Kidney (tissue), 14 donors: ENCODE data around the gene SLC36A2. TPM values are rescaled to one million over a fixed set of nuclear protein-coding genes. Genes with fewer than 3 reads are reported as not detected.

Experiments used
- DNase-seq, 5 donors: peaks; one replicate each; pipeline ENCODE4 v3.0.0-alpha.2; 2013 to 2020
- FAIRE-seq: peaks from 2 replicates; lab custom pipeline; 2012; peaks lifted over from hg19 to GRCh38; lab: Jason Lieb, UNC
- H3K27ac ChIP-seq, 2 donors: one replicate each; pipeline ENCODE4 v1.7.0; 2013; ENCODE audit warnings: low read depth in 2 of 2, low read length in 2 of 2, inconsistent platforms in 1 of 2
- H3K27me3 ChIP-seq: one replicate; pipeline ENCODE4 v1.7.1; 2013; ENCODE audit warnings: low read length, inconsistent platforms; ENCODE audit not compliant: control insufficient read depth, insufficient read depth
- H3K36me3 ChIP-seq, 3 donors: one replicate each; pipeline versions ENCODE4 v1.7.0 to v1.7.1; 2013; ENCODE audit warnings: low read length in 3 of 3, control low read depth in 1 of 3, inconsistent platforms in 1 of 3; ENCODE audit not compliant: insufficient read depth in 3 of 3, control insufficient read depth in 2 of 3
- H3K4me1 ChIP-seq, 3 donors: one replicate each; pipeline versions ENCODE4 v1.7.0 to v1.7.1; 2013; ENCODE audit warnings: low read length in 3 of 3, inconsistent platforms in 1 of 3, low read depth in 1 of 3; ENCODE audit not compliant: control insufficient read depth in 2 of 3, insufficient read depth in 2 of 3
- H3K4me3 ChIP-seq, 3 donors: one replicate each; pipeline versions ENCODE4 v1.7.0 to v1.8.1; 2013; ENCODE audit warnings: low read length in 3 of 3, control low read depth in 1 of 3, inconsistent platforms in 1 of 3
- H3K9ac ChIP-seq, 3 donors: one replicate each; pipeline versions ENCODE4 v1.7.0 to v1.7.1; 2013; ENCODE audit warnings: low read length in 3 of 3, control low read depth in 1 of 3, inconsistent platforms in 1 of 3
- H3K9me3 ChIP-seq, 3 donors: one replicate each; pipeline versions ENCODE4 v1.7.0 to v1.7.1; 2013; ENCODE audit warnings: low read length in 3 of 3, control low read depth in 1 of 3, inconsistent platforms in 1 of 3; ENCODE audit not compliant: control insufficient read depth in 2 of 3, insufficient read depth in 1 of 3
- intact Hi-C: fragments of 100-400 bp; cut with DNase I; formaldehyde crosslinking; loops from one replicate; pipeline ENCODE4 v1.11.1; 2022
- polyA plus RNA-seq: library from polyadenylated mRNA; stranded (reverse); fragments of 350-450 nt; fragmentation: Illumina TruSeq; extraction: RNeasy Lipid Tissue Mini Kit (QIAGEN cat#74804); gene quantifications from one replicate; pipeline ENCODE4 v1.2.3, GENCODE V29; 2014; ENCODE audit warnings: low read depth, low replicate concordance; ENCODE audit not compliant: insufficient read depth
- total RNA-seq: library from RNA; stranded (reverse); fragmentation: NEBNext Ultra II Directional; extraction: Animal tissue kit (Norgen Biotek cat#: 25700); gene quantifications from one replicate; pipeline ENCODE4 v1.2.1, GENCODE V29; 2021
- TF ChIP-seq, protein P1 (sequence below): IDR thresholded peaks from 3 replicates; pipeline ENCODE4 v1.5.1; 2012; ENCODE audit warnings: mild to moderate bottlenecking, moderate library complexity, borderline replicate concordance; ENCODE audit not compliant: insufficient read depth; ENCODE audit errors: extremely low read depth
- donor health status: control.
- donor health status: control.
- donor health status: control.
- donor health status: control.
- donor health status: control.
- donor health status: DM: yes; HTN: yes; CAD: no.
- donor health status: Normal renal cell carcinoma (clear cell type).

SLC36A2 gene
- total and polyA plus RNA-seq, 2 donors from 2014 or later: 1.8 to 46.2 TPM

DNA sequence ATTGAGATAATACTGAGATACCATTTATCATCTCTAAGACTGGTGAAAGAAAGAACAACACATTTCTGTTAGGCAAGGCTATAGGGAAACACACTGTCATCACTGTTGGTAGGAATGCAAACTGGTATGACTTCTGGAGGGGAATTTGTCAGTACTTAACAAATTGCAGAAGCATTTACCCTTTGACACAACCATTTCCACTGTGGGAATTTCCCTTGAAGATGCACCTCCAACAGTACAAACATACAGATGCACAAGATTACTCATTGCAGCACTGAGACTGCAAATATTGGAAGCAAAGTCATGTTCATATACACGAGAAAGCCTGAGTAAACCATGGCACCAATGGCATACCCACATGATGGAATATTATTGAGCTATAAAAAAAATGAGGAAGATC is 76.8 kb downstream of the SLC36A2 start:
- H3K4me3 ChIP-seq: no peak overlapping the region
- intact Hi-C loops: no loop called here
- no peaks in the 10 kb centered on the region for H3K4me1 ChIP-seq
- H3K27me3 ChIP-seq: no peaks in the 10 kb centered on the region
- peaks cover 0 to 12% (median 11%) of the 10 kb centered on the region in 3 donors for H3K36me3 ChIP-seq
- no peaks in the 10 kb centered on the region for H3K9me3 ChIP-seq
- no peak for FAIRE-seq
- no peak overlapping the region for H3K27ac ChIP-seq
- no peak for DNase-seq
- no peak overlapping the region for H3K9ac ChIP-seq
- TF ChIP-seq, protein P1, sequence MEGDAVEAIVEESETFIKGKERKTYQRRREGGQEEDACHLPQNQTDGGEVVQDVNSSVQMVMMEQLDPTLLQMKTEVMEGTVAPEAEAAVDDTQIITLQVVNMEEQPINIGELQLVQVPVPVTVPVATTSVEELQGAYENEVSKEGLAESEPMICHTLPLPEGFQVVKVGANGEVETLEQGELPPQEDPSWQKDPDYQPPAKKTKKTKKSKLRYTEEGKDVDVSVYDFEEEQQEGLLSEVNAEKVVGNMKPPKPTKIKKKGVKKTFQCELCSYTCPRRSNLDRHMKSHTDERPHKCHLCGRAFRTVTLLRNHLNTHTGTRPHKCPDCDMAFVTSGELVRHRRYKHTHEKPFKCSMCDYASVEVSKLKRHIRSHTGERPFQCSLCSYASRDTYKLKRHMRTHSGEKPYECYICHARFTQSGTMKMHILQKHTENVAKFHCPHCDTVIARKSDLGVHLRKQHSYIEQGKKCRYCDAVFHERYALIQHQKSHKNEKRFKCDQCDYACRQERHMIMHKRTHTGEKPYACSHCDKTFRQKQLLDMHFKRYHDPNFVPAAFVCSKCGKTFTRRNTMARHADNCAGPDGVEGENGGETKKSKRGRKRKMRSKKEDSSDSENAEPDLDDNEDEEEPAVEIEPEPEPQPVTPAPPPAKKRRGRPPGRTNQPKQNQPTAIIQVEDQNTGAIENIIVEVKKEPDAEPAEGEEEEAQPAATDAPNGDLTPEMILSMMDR: no peak

DNA sequence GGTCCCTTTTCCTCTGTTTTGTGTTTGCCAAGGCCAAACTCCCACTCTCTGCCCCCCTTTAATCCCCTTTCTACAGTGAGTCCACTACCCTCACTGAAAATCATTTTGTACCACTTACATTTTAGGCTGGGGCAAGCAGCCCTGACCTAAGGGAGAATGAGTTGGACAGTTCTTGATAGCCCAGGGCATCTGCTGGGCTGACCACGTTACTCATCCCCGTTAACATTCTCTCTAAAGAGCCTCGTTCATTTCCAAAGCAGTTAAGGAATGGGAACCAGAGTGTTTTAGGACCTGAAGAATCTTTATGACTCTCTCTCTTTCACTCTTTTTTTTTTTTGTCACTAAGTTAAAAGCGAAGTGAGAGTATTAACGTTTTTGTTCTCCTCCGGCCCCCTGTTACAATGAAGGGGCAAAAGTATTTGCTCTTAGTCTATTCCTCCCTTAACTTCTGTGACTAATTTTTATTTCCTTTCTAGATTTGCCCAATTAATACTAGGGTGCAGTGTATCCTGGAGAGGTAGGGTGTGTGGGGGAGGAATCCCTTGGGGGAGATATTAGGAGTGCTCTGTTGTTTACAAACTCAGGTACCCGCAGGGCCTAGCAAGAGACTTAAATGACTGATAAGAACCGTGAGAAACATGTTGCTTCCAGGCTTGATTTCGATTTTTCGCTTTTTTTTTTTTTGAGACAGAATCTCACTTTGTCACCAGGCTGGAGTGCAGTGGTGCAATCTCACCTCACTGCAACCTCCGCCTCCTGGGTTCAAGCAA is 79.7 kb downstream of the SLC36A2 start:
- Histone ChIP-seq H3K9ac (no peak overlapping the region), H3K27me3 (no peaks in the 10 kb centered on the region), H3K4me3 (no peak overlapping the region), H3K27ac (no peak overlapping the region), H3K4me1 (peaks cover 0 to 2% (median 0%) of the 10 kb centered on the region in 3 donors), H3K36me3 (peaks cover 0 to 12% (median 11%) of the 10 kb centered on the region in 3 donors), H3K9me3 (no peaks in the 10 kb centered on the region)
- FAIRE-seq (no peak), DNase-seq (no peak)
- TF ChIP-seq, protein P1: no peak
- intact Hi-C loops: no loop called here

Other genes starting within 250 kb of the SLC36A2 start
- gene ANXA6, start 189.8 kb downstream of the SLC36A2 start, total RNA-seq: 107 TPM
- 183 TPM for gene ANXA6, start 189.8 kb downstream of the SLC36A2 start, polyA plus RNA-seq
- gene CCDC69, start 123.5 kb downstream of the SLC36A2 start, total RNA-seq: 22.8 TPM
- 11.1 TPM for gene CCDC69, start 123.5 kb downstream of the SLC36A2 start, polyA plus RNA-seq
- 29.8 TPM for gene GM2A, start 94.4 kb downstream of the SLC36A2 start, total RNA-seq
- 13.7 TPM for gene GM2A, start 94.4 kb downstream of the SLC36A2 start, polyA plus RNA-seq
- not detected for gene SLC36A3, start 43.8 kb downstream of the SLC36A2 start, total RNA-seq
- not detected for gene SLC36A3, start 43.8 kb downstream of the SLC36A2 start, polyA plus RNA-seq
- 11.0 TPM for gene SLC36A1, start 100.0 kb upstream of the SLC36A2 start, total RNA-seq
- 4.1 TPM for gene SLC36A1, start 100.0 kb upstream of the SLC36A2 start, polyA plus RNA-seq
- gene FAT2, start 243.8 kb upstream of the SLC36A2 start, total RNA-seq: 0.13 TPM
- 0.37 TPM for gene FAT2, start 243.8 kb upstream of the SLC36A2 start, polyA plus RNA-seq